Measurements from ENCODE around the gene RCAN2.

The RCAN2 gene

GRCh38 chr6:46491628-46492547, 639 bp upstream of the RCAN2 start:
- DNase-seq (ENCODE audit: low read depth in 1 of 2, low spot score in 1 of 2), result no peak

- no peak for DNase-seq (ENCODE audit: low read depth in 1 of 2, low spot score in 1 of 2)
These were observed 636 bp downstream of the RCAN2 start for GRCh38 chr6:46490425-46491200.

GRCh38 chr6:46486181-46486580, 5.1 kb downstream of the RCAN2 start:
- no peak for DNase-seq (ENCODE audit: low read depth in 1 of 2, low spot score in 1 of 2)

- DNase-seq (ENCODE audit: low read depth in 1 of 2, low spot score in 1 of 2), result no peak
These were observed 7.0 kb downstream of the RCAN2 start for GRCh38 chr6:46484081-46484820.

GRCh38 chr6:46476301-46476700, 14.9 kb downstream of the RCAN2 start:
- DNase-seq (ENCODE audit: low read depth in 1 of 2, low spot score in 1 of 2), result no peak

GRCh38 chr6:46473881-46474280, 17.4 kb downstream of the RCAN2 start:
- no peak for DNase-seq (ENCODE audit: low read depth in 1 of 2, low spot score in 1 of 2)

- DNase-seq (ENCODE audit: low read depth in 1 of 2, low spot score in 1 of 2), result no peak
These were observed 19.0 kb downstream of the RCAN2 start for GRCh38 chr6:46472243-46472642.

- no peak for DNase-seq (ENCODE audit: low read depth in 1 of 2, low spot score in 1 of 2)
These were observed 22.2 kb downstream of the RCAN2 start for GRCh38 chr6:46469021-46469420.

GRCh38 chr6:46468403-46469010, 22.7 kb downstream of the RCAN2 start:
- no peak for DNase-seq (ENCODE audit: low read depth in 1 of 2, low spot score in 1 of 2)

GRCh38 chr6:46466570-46466969, 24.7 kb downstream of the RCAN2 start:
- no peak for DNase-seq (ENCODE audit: low read depth in 1 of 2, low spot score in 1 of 2)

GRCh38 chr6:46465294-46466165, 25.7 kb downstream of the RCAN2 start:
- DNase-seq (ENCODE audit: low read depth in 1 of 2, low spot score in 1 of 2), result no peak

- no peak for DNase-seq (ENCODE audit: low read depth in 1 of 2, low spot score in 1 of 2)
These were observed 35.0 kb downstream of the RCAN2 start for GRCh38 chr6:46456297-46456696.

- DNase-seq (ENCODE audit: low read depth in 1 of 2, low spot score in 1 of 2), result no peak
These were observed 36.6 kb downstream of the RCAN2 start for GRCh38 chr6:46454691-46455090.

GRCh38 chr6:46453741-46454316, 37.4 kb downstream of the RCAN2 start:
- no peak for DNase-seq (ENCODE audit: low read depth in 1 of 2, low spot score in 1 of 2)

- no peak for DNase-seq (ENCODE audit: low read depth in 1 of 2, low spot score in 1 of 2)
These were observed 38.0 kb downstream of the RCAN2 start for GRCh38 chr6:46453216-46453615.

- DNase-seq (ENCODE audit: low read depth in 1 of 2, low spot score in 1 of 2), result no peak
These were observed 38.8 kb downstream of the RCAN2 start for GRCh38 chr6:46452312-46452917.

- DNase-seq (ENCODE audit: low read depth in 1 of 2, low spot score in 1 of 2), result no peak
These were observed 39.9 kb downstream of the RCAN2 start for GRCh38 chr6:46451343-46451742.

GRCh38 chr6:46444772-46445454, 46.3 kb downstream of the RCAN2 start:
- no peak for DNase-seq (ENCODE audit: low read depth in 1 of 2, low spot score in 1 of 2)

- DNase-seq (ENCODE audit: low read depth in 1 of 2, low spot score in 1 of 2), result no peak
These were observed 47.6 kb downstream of the RCAN2 start for GRCh38 chr6:46443623-46444022.
